CD1c-positive myeloid dendritic cell (primary cell): Measurements from ENCODE around the gene NT5DC3.
A peak's percentile ranks its signal among the peaks of the same experiment; 100 is the strongest.

ENCODE experiments used
- DNase-seq: peaks from one replicate; pipeline ENCODE4 v3.0.0-alpha.2; 2016; ENCODE audit errors: extremely low spot score

The NT5DC3 gene

DNA sequence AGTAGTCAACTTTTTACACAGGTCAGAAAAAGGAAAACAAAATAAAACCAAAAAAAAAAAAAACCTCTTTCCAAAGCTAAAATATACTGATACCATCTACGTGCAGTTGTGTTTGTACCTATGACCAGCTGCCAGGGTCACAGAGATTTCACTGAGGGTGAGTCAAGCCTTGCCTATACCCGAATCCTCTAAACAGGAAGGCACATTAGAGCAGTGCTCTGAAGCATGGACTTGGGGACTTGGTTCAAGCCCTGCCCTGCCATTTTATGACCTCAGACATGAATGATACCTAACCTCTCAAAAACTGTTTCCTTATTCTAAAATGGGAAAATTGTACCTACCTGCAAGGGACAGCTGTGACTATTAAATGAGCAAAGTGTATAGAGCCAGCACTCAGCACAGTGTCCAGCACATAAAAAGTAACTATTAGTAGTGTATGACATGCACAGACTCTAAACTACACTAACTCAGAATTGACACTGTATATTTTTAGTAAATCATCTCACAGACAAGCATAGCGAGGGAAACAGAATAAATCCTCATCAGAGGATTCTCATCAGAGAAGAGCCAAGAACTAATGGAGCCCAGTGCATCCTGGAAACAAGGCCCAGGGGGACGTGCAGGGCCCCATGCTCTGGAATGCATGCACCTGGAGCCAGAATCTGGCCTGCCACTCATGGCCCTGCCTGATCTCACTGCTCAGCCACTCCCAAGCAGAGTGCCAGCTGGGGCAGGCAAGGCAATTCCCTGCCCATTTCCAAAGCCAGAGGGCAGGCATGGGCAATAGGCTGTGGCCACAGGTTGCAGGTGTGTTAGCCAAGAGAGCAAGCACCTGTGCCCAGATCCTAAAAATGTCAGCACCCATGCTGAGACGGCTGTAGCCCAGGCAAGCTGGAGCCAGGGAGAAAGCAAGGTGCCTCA is 57.0 kb downstream of the NT5DC3 start:
- DNase-seq: no peak

DNA sequence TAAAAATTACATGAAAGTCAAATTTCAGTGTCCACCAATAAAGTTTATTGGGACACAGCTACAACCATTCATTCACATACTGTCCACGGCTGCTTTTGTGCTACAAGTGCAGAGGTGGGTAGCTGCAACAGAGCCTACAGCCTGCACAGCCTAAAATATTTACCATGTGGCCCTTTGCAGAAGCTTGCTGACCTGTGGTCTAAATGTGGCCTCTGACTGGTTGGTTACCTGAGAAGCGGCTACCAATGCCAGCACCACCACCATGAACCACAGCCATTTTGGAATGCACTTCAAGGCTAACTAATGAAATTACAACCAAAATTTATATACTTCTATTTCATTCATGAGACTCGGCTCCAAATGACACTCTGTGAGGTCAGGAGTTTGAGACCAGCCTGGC is 58.6 kb downstream of the NT5DC3 start:
- no peak for DNase-seq

DNA sequence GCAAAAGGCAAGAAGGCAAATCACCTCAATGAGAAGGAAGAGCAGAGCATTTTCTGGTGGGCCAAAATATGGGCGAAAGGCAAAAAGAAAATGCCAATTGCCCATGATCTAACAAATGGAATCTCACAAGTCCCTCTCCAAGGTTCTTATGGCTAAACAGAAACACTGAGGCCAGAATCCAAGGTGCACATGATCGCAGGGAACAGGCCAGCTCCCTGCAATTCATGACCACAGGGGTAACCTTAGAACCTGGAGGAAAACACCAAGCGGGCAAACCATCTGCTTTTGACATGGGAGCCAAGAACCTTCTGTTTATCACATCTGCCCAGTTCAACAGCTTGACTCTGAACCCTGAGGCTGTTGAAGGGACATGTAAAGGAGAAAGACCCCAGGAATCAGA is 60.0 kb downstream of the NT5DC3 start:
- no peak for DNase-seq

DNA sequence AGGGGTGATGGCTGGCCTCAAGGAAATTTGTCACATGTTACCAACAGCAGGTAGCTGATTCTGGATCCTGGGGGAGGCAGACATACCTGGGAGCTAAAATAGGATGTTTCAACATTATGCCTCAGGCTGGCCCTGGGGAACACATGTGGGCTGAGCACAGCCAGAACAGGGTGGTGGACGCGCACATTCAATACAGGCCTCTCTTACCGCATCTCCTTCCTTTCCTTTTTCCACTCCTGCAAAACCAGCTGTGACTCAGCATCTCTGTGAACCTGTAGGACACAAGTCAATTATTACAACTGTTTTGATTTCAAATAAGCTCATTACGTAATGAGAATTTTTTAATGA is 61.0 kb downstream of the NT5DC3 start:
- DNase-seq: no peak

DNA sequence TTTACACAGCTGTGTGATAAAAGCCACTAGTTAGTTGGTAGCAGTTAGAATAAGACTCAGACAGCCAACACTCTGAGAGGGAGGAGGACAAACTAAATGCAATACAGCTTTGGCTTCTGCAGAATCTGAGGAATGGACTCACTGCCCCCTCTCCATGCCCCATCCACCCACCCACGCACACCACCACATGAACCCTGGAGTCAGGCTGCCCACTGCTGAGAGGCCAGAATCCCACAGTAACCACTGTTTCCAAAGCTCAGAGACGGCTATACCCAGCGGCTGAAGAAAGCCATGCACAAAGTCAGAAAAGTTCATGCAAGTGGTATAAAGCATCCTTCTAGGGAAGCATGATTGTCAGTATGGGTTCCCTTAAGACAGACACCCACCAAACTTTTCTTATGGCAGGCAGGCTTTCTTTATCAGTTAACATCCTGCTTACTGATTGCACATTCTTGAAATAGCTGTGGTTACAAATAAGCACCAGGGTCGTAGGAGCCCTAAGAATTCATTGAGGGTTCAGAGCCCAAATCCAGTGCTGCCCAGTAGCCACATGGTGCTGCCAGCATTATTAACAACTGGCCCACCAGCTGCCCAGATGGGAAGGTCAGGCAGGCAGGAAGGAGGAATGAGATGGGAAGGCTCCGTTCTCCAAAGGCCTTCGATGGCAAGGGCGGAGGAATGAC is 61.5 kb downstream of the NT5DC3 start:
- DNase-seq: no peak

DNA sequence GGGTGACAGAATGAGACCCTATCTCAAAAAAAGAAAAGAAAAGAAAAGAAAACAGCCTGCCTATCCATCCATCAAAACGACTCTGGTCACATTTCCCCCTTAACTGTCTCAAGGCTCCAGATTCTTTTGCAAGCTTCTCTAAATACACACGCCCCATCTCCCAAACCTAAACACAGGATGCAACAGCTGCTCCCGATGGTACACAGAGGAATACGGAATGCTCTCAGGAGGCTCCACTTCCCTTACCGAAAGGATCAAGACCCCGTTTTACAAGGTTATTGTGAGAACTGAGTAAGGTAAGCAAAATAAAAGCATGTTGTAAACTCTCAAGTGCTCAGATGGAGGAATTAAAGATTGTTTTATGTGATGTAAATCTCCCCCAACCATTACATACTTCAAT is 62.3 kb downstream of the NT5DC3 start:
- no peak for DNase-seq

DNA sequence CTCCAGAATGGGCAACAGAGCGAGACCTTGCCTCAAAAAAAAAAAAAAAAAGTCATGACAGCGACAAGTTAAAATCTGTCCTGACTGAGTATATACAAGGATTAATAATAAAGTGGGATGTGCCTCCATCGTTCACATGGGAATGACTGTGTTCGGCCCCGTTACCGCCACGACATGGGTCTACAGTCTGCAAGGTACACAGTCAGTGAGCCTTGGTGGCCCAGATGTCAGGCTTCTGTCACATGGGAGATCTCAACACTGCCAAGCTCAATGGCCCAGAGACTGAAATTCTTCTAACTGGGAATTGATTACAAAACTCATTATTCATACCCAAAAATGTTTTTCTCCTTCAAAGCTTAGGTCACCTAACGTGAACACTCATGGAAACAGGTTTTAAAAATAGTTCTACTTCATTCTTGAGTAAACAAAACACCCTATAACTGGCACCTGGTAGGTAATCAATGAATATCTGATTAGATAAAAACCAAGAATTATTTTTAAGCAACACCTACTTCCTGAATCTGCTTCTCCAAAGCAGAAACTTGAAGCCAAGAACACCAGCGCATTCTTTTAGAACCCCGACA is 66.0 kb downstream of the NT5DC3 start:
- no peak for DNase-seq

DNA sequence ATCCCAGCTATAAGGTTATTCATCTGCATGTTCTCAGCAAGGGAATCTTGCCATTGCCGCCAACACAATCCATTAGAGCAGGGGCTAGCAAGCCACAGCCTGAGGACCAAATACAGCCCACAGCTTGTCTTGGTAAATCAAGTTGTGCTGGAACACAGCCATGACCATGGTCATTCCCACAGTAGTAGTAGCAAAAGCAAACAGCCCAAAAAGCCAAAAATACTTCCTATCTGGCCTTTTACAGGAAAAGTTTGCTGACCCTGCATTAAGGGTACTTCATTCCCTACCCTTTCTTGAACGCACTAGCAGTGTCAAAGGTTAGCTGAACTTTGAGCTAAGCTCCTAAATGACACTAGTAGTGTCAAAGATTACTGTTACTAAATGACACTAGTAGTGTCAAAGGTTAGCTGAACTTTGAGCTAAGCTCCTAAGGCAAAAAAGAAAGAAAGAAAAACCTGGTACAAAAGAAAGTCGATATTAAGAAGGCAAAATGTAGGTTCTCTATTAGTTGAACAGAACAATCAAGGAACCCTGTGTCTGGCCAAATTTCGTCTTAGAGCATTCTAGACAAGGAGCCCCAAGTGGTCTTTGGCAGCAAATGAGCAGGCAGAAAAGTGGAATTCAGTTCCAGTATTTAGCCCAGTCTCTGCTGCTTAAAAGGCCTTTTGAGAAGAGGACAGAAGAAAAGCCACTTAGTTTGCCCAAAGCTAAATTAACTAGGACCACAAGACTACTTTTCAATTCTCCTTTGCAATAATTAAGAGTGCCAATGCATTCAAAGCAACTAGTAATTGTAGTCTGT is 67.7 kb downstream of the NT5DC3 start:
- no peak for DNase-seq

DNA sequence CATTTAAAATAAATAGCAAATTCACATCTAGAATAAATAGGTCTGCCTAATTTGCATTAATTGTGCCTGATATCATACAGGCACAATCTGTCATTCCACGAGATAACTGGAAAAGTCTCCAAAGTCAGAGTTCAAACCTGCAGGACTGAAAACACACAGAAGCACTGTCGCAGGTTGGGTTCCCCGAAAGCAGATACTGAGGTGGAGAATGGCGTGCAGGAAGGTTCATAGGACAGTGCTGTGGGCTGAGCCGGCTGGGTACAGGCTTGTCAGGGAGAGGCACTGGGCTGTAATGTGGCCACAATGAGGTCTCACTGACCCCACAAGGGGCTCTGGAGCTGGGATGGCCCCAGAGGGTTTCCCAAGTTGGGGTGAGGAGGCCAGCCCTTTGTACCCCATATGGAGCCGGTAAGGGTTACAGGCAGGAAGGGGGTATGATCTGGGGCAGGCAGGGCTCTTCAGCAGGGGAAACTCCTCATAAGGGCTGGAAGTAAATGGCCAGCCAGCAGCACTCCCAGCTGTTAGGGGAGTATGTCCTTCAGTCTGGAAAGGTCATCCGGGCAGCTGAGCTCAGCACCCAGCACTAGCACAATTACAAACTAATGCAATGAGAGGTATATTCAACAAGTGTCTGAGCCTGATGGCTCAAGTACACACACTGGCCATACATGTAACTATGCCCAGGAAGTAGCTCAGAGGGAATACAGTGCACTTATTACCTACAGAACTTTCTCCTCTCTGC is 68.5 kb downstream of the NT5DC3 start:
- DNase-seq: no peak

DNA sequence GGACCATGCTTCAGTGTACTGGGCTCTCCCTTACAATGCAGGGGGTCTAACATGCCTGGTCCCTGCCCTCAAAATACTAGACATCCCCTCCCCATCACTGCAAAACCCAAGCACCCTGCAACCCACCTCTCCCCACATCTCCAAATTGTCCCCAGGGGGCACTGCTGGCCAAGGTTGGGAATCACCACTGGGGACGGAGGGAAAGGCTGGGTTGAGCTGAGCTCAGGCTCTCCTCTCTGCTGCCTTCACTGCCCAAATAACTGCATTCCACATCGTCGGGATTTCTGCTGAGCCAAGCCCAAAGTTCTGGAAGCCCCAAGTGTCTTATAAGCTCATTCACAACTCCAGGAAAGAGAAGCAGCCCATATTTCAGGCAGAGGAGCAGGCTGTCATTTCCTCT is 69.6 kb downstream of the NT5DC3 start:
- peak; percentile 51 for DNase-seq

DNA sequence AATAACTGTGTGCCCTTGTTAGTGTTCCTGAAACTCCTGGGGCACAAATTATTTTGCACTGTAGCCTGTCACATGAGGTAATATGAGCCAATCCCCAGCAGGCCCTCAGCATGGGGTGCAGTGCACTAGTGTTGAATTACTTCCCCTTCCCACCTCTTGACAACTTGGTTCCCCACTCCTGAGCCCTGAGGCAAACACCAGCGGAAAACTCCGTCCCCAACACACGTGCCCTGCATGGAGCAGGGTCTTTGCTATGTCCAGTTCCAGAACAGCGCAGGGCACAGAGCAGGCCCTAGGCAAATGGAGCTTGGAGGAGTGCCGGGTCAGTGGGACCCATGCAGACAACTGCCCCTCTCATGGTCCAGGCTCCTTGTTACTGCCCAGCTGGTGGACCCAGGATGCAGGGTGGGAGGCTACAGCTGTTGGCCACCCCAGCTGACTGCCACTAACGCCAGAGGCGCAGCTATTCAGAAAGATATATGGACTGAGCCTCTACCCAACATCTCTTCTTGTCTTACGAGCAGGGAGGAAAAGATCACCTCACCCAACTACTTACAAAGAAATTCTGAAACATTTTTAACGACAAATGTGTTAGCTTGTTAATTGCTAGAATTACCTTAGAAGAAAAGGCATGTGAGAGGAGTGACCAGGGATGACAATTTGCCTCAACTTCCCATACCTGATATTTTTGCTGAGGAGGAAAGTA is 71.6 kb downstream of the NT5DC3 start:
- DNase-seq: no peak

DNA sequence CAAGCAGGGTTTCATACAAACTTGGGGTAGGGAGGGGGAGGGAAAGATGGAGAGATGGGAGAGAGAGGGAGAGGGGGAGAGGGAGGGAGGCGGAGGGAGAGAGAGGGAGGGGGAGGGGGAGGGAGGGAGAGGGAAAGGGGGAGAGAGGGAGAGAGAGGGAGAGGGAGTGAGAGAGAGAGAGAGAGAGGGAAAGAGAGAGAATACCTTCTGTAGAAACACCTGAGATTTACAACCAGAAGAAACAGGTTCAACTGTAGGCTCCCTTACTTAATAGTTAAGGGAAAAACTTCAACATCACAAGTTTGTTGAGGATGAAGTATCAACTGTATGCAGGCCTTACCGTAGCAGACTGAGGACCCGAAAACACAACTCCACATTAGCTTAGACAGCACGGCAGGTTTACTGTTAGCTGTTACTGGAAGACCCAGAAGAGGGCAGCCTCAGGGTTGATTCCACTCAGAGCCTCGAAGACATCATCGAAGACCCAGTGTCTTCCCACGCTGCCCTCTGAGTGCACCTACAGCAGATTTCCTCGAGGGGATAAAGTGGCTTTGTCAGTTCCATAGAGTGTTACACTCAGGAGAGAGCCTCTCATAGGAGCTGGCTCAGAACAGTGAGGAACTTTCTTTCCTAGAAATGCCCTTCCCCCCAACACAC is 72.4 kb downstream of the NT5DC3 start:
- no peak for DNase-seq

DNA sequence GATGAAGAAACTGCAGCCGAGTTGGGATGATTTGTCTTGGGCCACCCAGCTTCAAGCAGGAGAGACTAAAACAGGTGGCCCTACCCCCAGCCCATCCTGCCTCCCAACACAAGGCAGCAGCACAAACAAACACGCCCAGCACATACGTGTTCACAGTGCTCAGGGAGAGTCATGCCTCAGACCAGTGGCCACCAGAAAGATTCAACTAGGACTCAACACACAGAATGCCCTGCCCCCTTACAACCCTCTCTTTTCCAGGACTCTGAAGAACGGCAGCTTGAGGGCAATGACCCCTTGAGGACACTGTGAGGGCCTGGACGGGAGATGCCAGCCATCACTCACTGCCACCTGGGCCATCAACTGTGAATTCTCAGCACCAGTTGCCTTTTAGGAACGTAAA is 75.0 kb downstream of the NT5DC3 start:
- no peak for DNase-seq

DNA sequence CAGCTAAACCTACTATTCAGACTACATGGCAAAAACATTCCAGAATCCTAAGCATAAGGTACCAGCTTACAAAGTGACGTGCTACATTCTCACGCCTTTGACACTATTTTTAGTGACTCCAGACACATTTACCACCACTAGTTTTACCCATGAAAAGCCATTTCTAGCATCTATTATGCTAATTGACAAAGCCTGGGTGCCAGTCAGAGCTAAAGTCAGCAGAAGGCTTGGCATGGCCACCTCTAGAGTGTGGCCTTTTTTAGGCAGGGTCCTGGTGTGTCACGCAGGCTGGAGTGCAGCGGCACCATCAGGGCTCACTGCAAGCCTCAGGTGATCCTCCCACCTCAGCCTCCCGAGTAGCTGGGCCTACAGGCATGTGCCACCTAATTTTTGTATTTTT is 75.7 kb downstream of the NT5DC3 start:
- DNase-seq: no peak

DNA sequence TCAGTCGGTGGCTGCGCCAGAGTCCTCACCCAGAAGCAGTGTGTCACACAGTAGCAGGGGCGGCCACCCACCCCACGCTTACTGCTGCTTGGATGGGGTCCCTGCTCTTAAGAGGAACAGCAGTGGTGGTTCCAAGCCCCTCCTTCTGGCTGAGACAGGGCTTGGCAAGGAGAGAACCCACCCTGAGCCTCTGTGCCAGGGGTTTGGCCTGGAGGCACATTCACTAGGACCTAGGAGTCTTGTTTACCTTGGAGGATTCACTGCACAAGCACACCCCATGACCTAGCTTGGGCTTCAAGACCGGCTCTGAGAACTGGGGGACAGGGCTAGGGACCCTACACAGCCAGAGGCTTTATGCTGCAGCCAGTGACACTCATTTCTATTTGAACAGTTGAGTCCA is 78.6 kb downstream of the NT5DC3 start:
- no peak for DNase-seq

DNA sequence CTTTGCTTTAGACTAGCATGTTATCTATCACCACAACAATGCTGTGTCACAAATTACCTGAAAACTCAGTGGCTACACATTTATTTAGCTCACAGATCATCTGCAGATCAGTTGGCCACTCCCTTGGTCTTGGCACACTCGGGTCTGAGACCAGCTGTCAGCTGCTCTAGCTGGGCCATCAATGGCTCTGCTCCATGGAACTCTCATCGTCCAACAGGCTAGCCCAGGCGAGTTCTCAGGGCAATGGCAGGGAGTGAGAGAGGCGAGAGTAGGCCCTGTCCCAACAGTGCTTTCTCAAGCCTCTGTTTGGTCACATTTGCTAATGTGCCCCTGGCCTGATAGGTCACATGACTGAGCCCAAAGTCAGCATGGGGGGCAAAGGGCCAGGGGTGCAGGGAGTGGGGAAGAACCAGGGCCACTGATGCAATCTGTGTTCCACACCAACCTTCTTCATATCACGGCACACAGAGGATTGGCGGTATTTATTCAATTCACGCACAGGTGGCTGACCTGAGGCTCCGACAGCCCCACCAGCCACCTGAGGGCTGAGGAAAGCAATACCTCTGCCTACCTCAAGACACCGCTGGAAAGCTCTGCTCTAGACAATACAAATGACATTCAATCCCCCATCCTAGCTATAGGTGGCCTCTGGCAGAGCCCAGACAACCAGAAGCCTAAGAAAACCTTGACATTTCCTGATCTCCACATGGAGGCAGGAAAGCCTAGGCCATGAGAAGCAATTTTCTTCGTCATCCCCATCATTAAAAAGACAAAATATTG is 82.5 kb downstream of the NT5DC3 start:
- DNase-seq: no peak

DNA sequence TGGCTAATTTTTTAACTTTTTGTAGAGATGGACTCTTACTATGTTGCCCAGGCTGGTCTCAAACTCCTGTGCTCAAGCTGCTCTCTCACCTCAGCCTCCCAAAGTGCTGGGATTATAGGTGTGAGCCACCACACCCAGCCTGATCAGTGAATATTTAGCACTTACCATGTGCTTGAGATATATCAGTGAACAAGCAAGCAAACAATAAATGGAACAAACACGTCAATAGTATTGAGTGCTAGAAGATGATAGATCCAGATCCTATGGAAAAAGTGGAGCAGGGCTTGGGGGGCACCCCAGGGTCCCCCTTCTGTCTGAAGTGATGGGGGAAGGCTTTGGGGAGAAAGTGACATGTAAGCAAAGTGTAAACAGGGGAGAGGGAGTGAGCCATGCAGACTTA is 83.8 kb downstream of the NT5DC3 start:
- no peak for DNase-seq

DNA sequence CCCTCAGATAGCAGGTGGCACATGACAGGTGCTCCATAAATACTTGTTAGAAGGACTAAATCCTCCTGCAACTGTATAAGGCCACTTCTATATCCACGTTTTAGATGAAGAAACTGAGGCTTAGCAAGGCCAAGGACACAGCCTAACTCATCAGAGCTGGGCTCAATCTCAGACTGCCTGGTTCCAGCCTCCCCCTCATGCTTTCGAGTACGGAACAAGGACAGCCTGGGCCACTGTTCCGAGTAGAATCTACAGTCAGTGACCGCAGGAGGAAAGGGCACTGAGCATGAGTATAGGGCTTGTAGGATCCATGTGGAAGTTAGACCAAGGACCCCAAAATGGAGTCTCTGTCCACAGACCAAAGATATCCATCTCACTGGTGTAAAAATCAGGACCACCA is 84.6 kb downstream of the NT5DC3 start:
- DNase-seq: no peak

DNA sequence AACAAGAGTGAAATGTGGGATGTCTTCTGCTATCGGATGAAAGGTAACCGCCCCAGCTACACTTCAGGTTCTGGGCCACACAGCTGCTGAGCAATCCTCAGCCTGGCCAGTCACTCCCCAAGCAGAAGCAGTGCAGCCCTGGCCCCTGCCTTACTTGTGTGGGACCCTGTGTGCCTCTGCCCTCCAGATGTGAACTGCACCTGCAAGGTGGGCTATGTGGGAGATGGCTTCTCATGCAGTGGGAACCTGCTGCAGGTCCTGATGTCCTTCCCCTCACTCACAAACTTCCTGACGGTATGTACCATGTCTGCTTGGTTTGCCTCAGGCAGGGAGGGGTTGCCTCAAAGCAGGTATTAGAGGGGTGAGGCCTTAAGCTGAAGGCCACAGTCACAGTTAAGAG is 85.6 kb downstream of the NT5DC3 start:
- DNase-seq: no peak

DNA sequence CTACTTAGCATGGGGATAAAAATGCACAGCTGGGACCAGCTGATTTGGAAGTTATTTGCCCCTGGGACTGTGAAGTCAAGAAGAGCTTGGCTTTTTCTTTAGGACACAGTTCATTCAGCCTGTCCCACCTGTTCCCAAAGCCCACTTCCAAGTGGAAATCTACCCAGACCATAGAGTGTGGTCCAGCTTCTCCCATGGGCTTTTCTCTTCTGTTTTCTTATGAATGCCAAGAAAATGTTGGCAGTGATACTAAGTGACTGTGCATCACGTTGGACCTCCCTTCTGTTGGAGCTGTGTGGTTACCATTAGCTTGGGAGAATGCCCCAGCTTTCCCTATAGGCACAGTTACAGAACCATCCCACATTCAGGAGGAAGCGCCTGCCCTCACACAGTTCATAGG is 89.4 kb downstream of the NT5DC3 start:
- DNase-seq: no peak
